GM19324 (cell line): ENCODE results near the gene VTI1A.
"Not testable (repeated sequence)": the region's sequence is repeated elsewhere in the genome, so short reads cannot be mapped to it uniquely, and the experiment has no call there.

Experiments
- ATAC-seq: cut with Tn5 transposase; IDR thresholded peaks from one replicate; pipeline ENCODE4 v1.9.1; 2021; ENCODE audit warnings: mild to moderate bottlenecking, moderate library complexity; ENCODE audit not compliant: unreplicated experiment, low FRiP score

Gene VTI1A

DNA sequence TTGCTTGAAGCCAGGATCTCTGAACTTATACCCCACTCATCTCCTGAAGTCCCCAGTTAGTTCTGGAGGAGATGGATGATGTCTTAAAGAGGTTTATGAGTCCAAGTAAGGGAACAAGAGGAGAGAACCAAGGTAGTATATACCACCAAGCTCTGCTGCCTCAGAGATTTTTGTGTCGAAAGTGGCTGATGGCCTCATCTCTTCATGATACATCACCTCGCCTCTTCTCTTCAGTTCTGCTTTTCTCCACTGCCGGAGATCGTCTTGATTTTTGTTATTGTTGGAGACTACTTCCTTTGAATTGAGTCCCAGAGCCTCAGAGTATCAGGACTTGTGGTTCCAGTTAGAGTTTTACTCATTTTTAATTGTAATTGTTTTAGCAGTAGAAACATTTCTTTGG, 1.9 kb downstream of the VTI1A start:
- no peak for ATAC-seq

DNA sequence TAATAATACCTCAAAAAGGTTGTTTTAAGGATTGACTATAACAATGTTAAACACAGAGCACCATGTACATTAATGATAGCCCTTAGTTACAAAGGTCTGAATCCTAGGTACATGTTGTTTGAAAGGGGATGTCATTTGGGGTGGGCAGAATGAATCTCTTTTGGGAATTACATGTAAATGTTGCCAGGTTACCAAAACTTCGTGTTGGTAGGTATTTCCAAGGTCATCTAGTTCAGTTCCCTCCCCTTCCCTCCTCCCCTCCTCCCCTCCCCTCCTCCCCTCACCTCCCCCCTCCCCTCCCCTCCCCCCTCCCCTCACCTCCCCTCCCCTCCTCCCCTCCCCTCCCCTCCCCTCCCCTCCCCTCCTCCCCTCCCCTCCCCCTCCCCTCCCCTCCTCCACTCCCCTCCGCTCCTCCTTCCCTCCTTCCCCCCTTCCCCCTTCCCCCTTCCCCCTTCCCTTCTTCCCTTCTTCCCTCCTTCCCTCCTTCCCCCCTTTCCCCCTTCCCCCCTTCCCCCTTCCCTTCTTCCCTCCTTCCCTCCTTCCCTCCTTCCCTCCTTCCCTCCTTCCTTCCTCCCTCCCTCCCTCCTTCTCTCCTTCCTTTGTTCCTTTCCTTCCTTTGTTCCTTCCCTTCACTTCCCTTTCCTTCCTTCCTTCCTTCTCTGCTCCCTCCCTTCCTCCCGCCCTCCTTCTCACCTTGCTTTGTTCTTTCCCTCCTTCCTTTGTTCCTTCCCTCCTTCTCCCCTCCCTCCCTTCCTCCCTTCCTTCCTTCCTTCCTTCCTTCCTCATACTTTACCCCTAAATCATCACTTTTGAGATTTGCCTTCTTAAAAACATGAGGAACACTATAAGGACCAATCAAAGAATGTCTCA, 8.1 kb downstream of the VTI1A start:
- ATAC-seq, result no peak

DNA sequence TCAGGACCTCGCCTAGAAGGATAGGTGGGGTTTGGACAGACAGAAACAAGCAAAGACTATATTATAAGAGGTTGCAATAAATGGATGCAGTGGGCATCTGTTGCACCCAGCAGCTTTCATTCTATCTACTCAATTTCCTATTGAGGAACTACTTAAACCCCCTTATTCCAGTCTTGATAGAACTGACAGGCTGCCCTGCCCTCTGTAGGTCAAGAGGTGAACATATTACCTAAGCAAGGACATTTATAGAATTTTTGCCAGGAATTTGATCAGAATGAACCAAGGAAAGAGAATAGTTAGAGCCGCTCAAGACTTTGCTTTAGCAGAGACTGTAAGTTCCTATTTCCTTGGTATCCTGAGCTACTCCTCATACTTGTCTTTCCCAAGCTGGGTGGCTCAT, 9.5 kb downstream of the VTI1A start:
- no peak for ATAC-seq

GRCh38 chr10:112460366-112460765, 13.4 kb downstream of the VTI1A start:
- ATAC-seq, result no peak

DNA sequence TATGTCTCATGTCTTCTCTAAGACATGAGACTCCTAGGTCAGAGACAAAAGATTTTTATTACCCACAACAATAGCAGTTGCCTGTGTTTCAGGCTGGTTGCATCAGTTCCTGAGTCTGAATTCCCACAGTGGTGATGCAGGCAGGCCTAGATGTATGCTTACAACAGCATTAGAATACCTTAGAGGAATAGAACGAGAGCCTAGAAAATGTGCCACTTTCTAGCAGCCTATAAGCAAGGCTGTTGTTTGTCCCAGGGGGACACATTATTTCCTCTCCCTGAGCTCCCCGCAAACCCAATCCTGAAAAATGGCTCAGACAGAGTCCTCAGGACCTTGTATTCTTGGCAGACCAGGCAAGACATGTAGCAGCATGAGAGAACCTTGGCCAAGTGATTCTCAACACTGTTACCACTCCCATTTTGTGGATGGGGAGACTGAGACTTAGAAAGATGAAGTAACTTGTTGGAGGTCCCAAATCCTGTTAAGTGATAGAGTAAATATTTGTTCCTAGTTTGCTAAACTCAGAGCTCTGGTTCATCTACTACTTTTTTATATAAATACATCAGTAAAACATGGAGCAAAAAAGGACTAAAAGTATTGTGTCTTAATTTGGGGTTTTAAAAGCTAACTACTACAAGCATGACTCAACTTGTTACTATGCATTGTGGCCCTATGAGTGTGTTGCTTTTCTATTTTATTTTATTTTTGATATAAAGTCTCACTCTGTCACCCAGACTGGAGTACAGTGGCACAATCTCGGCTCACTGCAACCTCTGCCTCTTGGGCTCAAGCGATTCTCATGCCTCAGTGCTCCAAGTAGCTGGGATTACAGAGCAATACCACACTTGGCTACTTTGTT, 14.2 kb downstream of the VTI1A start:
- no peak for ATAC-seq

DNA sequence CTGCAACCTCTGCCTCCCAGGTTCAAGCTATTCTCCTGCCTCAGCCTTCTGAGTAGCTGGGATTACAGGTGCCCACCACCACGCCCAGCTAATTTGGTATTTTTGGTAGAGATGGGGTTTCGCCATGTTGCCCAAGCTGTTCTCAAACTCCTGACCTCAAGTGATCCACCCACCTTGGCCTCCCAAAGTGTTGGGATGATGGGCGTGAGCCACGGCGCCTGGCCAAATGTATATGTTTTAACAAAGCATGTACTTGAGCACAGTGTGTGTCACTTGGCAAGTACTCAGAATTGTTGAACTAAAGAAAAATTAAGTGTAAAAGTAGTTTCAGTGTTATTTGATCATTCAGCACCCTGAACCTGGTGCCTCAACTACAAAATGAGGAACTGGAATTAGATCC, 17.1 kb downstream of the VTI1A start:
- not testable (repeated sequence) for ATAC-seq

DNA sequence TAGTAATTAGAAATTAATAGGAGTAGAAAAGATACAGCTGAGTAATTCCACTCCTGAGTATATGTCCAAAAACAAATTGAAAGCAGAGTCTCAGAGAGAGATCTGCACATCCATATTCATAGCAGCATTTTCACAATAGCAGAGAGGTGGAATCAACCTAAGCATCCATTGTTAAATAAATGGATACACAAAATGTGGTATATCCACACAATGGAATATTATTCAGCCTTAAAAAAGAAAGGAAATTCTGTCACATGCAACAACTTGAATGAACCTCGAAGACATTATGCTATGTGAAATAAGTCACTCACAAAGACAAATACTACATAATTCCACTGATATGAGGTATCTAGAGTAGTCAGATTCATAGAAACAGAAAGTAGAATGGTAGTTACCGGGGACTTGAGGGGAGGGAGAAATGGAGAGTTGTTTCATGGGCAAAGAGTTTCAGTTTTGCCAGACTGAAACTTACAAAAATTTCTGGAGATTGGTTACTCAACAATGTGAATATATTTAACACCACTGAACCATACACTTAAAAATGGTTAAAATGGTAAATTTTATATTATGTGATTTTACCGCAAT, 18.4 kb downstream of the VTI1A start:
- ATAC-seq, result no peak

DNA sequence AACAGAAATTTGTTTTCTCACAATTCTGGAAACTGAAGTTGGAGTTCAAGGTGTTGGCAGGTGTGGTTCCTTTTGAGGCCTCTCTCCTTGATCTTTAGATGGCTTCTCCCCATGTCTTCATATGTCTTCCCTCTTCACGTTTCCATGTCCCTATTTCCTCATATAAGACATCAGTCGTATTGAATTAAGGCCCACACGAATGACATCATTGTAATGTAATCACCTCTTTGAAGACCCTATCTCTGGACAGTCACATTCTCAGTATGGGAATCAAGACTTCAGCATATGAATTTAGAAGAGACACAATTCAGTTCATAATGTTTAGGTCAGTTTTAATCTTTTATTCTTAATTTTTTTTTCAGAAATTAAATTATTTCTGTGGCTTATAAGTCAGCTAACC, 19.8 kb downstream of the VTI1A start:
- no peak for ATAC-seq

GRCh38 chr10:112467541-112468075, 20.6 kb downstream of the VTI1A start:
- ATAC-seq, result no peak

- no peak for ATAC-seq
These were observed 25.0 kb downstream of the VTI1A start for GRCh38 chr10:112471878-112472487.

DNA sequence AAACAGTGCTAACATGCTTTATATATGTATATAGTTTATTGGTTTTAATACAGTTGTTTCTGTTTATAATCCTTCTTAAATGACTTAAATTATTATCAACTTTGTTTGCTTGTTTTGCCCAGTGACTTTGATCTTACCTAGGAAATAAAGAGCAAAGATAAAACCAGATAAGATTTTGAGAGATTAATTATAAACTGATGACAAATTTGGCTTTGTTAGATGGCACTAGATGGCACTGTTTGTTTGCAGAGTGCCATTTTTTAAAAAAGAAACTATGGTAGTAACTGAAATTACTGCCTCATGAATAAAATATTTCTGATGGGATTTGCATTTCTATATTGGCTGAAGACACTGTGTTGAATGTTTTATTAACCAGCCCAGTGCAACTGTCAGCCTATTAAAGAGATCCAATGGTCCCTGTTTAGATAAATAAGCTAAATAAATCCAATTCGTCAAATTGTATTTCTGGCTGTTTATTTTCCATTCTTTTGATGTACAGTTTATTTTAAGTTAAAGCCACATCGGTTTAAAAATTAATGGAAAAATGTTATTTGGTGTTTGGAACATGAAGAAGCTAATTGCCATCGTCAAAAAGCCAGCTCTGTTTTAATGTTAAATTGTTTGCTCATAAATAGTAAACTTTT, 28.7 kb downstream of the VTI1A start:
- ATAC-seq, result no peak

- ATAC-seq, result no peak
These were observed 34.6 kb downstream of the VTI1A start for GRCh38 chr10:112481602-112482001.

DNA sequence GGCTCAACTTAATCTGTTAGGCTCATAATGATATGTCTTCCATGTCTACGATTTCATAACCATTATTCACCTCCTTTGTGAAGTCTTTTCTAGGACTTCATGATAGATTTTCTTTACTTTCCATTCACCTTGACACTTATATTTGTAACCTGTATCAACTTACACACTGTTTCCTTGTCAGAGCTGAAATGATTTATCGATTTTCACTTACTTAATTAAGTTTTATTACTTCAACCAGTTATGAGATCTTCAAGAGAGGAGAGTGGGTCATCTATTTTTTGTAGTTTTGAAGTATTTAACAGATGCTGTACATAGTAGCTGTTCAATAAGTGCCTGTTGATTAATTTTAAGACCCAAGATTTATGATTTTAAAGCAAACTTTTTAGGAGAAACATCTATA, 37.4 kb downstream of the VTI1A start:
- no peak for ATAC-seq

- no peak for ATAC-seq
These were observed 40.9 kb downstream of the VTI1A start for GRCh38 chr10:112487964-112488363.

- ATAC-seq, result no peak
These were observed 43.5 kb downstream of the VTI1A start for GRCh38 chr10:112490545-112490944.

DNA sequence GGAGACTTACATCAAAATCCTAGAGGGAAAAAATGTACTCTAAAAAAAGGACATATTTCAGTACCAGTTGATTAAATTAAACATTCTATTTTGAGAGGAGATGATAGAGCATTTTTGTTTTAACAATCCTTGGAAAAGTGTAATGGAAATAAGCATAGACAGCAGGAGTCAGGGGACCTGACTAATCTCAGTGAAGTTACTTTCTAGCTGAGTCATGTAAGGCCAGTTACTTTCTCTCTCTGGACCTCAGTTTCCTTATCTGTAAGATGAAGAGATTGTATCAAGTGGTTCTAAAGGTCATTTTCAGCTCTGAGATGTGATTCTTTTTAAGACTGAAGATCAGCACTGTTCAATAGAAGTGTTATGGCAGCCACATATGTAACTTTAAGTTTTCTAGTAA, 44.1 kb downstream of the VTI1A start:
- no peak for ATAC-seq

DNA sequence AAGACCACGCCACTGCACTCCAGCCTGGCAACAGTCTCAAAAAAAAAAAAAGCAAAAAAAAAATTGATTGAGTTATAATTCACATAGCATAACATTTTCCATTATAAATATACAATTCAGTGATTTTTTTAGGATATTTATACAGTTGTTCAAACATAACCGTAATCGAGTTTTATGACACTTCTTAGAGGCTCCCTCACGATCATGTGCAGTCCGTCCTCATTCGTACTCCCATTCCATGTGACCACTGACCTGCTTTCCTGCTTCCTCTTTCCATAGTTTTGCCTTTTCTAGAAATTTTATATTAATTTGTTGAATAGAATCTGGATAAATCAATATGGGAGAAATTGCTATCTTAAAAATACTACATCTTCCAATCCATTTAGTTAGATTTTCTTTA, 45.7 kb downstream of the VTI1A start:
- no peak for ATAC-seq

- ATAC-seq, result no peak
These were observed 50.4 kb downstream of the VTI1A start for GRCh38 chr10:112497347-112497950.

DNA sequence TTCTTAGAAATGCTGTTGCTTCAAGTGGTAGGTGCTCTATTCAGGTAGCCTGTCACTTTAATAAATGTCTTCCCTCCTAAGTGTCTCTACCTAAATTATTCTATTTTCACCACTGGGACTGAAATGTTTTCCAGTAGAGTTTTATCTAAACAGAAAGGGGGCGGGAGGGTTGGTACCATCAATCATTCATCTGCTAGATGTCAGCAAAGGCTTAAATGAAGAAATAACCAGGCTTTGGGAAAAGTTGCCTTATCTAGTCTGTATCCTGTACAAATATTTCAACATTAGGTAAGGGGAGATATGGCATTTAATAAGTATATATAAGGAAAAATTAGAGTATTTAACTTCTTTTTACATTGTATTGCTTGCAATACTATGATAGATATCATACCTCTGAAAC, 51.8 kb downstream of the VTI1A start:
- ATAC-seq, result no peak

- ATAC-seq, result not testable (repeated sequence)
These were observed 53.0 kb downstream of the VTI1A start for GRCh38 chr10:112499985-112500384.
